Neutrophil (primary cell): ENCODE measurements around the gene NR1I3.
A peak's percentile ranks its signal among the peaks of the same experiment; 100 is the strongest.

Source experiments
- H3K27ac ChIP-seq: fragments of 200-600 bp; sonication (generic); 2 replicates; pipeline ENCODE4 v1.5.1; 2016; ENCODE audit warnings: mild to moderate bottlenecking, moderate library complexity
- H3K27me3 ChIP-seq: fragments of 200-600 bp; sonication (generic); 2 replicates; pipeline ENCODE4 v1.6.0; 2016; ENCODE audit warnings: mild to moderate bottlenecking
- H3K36me3 ChIP-seq: fragments of 200-600 bp; sonication (generic); 2 replicates; pipeline ENCODE4 v1.5.1; 2017
- H3K4me1 ChIP-seq, 2 experiments: fragments of 200-600 bp in 1 of 2; sonication (generic) in 1 of 2; 1 replicate in 1 of 2; 2 replicates in 1 of 2; pipeline versions ENCODE4 v1.5.1 to v1.6.1; 2013 to 2016; ENCODE audit warnings: low read depth in 1 of 2, low read length in 1 of 2, mild to moderate bottlenecking in 1 of 2, moderate library complexity in 1 of 2; ENCODE audit not compliant: control insufficient read depth in 1 of 2, insufficient read depth in 1 of 2
- H3K4me3 ChIP-seq, 2 experiments: fragments of 200-600 bp in 1 of 2; sonication (generic) in 1 of 2; 1 replicate in 1 of 2; 2 replicates in 1 of 2; pipeline ENCODE4 v1.5.1; 2013 to 2016; ENCODE audit warnings: low read depth in 1 of 2, low read length in 1 of 2, mild to moderate bottlenecking in 1 of 2, moderate library complexity in 1 of 2
- H3K9me3 ChIP-seq: fragments of 200-600 bp; sonication (generic); 2 replicates; pipeline ENCODE4 v1.5.1; 2016
- TF ChIP-seq, protein P1 (sequence below): fragments of 200-600 bp; sonication (generic); IDR thresholded peaks from 2 replicates; pipeline ENCODE4 v1.5.1; 2016; ENCODE audit warnings: antibody characterized with exemption

NR1I3 gene

DNA sequence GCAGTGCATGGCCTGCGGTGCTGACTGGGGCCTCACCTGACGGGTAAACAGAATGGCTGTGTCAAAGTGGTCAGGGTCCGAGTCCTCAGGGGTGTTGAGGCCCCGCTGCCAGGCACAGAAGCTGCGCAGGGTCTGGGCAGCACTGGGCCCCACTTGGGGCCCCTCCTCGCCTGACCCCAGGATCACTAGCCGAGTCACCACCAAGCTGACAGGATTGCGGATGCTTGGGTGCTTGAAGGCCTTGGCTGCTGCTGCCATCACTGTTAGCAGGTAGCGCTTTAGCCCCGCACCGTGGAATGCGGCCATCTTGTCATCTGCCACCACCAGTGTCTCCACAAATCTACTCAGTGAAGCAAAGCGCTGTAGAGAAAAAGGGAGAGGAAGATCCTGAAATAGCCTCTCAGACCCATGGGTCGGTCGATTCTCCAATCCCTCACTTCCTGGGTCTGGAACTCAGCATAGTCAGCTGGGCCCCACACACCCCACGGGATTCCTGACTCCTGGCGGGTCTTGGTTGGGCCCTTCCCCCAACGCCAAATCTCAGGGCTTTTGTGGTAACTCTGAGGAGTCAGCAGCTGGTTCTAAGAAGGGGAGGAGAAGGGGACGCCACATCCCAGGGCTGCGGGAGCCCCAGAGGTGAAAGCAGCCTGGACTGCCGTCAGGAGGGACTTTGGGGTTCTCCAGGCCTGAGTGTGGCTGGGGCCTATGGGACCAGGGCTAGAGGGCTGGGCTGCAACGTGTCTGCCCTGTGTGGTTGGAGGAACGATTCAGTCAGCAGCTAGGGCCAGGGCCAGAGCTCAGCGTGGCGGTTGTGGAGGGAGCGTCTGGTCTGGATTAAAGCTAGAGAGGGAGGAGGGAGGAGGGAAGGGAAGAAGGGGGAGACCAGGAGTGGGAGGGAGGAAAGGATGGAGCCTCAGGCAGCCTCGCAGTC lies 41.2 kb downstream of the NR1I3 start:
- H3K9me3 ChIP-seq = no peaks in the 10 kb centered on the region
- no peaks in the 10 kb centered on the region for H3K27me3 ChIP-seq
- H3K4me1 ChIP-seq = peaks cover 13 to 19% of the 10 kb centered on the region in 2 experiments
- TF ChIP-seq, protein P1, sequence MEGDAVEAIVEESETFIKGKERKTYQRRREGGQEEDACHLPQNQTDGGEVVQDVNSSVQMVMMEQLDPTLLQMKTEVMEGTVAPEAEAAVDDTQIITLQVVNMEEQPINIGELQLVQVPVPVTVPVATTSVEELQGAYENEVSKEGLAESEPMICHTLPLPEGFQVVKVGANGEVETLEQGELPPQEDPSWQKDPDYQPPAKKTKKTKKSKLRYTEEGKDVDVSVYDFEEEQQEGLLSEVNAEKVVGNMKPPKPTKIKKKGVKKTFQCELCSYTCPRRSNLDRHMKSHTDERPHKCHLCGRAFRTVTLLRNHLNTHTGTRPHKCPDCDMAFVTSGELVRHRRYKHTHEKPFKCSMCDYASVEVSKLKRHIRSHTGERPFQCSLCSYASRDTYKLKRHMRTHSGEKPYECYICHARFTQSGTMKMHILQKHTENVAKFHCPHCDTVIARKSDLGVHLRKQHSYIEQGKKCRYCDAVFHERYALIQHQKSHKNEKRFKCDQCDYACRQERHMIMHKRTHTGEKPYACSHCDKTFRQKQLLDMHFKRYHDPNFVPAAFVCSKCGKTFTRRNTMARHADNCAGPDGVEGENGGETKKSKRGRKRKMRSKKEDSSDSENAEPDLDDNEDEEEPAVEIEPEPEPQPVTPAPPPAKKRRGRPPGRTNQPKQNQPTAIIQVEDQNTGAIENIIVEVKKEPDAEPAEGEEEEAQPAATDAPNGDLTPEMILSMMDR = no peak
- no peaks in the 10 kb centered on the region for H3K36me3 ChIP-seq
- H3K4me3 ChIP-seq = no peak overlapping the region
- H3K27ac ChIP-seq = no peak overlapping the region

DNA sequence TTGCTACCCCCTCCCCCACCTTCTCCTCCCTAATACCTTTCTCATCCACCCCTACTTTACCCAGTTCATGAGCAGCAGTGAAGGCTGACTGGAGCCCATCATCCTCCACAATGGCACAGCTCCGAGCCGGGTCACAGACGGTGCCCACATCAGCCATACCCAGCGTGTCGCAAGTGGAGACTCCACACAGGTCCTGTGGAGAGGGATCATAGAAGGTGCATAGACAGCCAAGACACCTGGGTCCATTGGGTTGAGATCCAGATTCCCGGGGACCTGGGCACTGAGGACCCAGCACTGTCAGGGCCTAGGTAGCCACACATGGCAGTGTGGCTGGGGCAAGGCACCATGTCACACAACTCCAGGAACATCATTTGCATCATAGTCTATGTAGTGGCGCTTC lies 41.9 kb downstream of the NR1I3 start:
- H3K4me3 ChIP-seq = no peak overlapping the region
- peaks cover 8 to 12% of the 10 kb centered on the region in 2 experiments for H3K4me1 ChIP-seq
- no peak overlapping the region for H3K27ac ChIP-seq
- no peaks in the 10 kb centered on the region for H3K9me3 ChIP-seq
- H3K27me3 ChIP-seq = no peaks in the 10 kb centered on the region
- H3K36me3 ChIP-seq = no peaks in the 10 kb centered on the region
- TF ChIP-seq, protein P1 = no peak

DNA sequence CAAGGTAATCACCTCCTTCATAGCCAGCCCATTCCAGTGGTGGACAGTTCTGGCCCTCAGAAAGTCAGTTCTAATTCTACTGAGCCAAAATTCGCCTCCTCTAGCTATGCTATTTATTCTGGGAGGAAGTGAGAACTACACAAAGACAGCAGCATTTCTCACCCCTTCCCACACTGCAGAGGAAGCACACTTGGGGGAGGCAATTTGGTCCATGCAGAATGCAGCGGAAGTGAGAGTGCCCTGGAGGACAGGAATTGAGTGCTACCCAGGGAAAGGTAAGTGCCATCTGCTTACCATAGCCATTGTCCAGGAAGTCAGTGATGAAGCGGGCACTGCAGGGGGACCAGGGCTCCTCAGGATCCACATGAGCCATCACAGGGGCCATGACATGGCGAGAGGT lies 42.8 kb downstream of the NR1I3 start:
- no peak overlapping the region for H3K27ac ChIP-seq
- no peak overlapping the region for H3K4me3 ChIP-seq
- H3K36me3 ChIP-seq = no peaks in the 10 kb centered on the region
- TF ChIP-seq, protein P1 = no peak
- peaks cover 3 to 9% of the 10 kb centered on the region in 2 experiments for H3K4me1 ChIP-seq
- H3K9me3 ChIP-seq = no peaks in the 10 kb centered on the region
- H3K27me3 ChIP-seq = no peaks in the 10 kb centered on the region

DNA sequence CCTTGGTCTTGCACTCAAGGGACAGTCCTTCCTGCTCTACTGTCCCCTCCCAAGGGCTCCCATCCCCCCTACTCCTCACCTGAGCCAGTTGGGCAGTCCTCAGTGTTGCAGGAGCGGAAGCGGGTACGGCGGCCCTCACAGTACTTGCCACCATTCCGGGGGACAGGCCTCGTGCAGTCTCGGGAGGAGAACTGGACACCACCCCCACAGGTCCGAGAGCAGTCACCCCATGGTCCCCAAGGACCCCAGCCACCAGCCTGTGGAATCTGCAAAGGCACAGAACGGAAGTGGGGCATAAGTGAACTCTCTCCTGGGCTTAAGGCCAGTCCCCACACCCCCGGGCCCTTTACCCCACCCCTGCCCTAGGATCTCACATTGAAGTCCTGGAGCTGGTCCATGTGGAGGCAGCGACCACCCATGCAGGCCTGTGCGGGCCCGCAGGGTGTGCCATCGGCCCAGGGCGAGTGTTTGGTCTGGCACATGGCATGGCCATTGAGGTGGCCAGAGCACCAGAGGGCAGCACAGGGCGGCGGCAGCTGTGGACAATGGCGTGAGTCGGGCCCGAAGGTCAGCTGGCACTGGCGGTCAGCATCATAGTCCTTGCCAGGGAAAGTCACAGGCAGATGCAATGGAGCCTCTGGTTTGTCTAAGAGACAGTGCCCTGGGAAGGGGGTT lies 44.3 kb downstream of the NR1I3 start:
- H3K4me1 ChIP-seq = peaks cover 3 to 9% of the 10 kb centered on the region in 2 experiments
- no peaks in the 10 kb centered on the region for H3K27me3 ChIP-seq
- TF ChIP-seq, protein P1 = no peak
- H3K4me3 ChIP-seq = no peak overlapping the region
- H3K27ac ChIP-seq = no peak overlapping the region
- no peaks in the 10 kb centered on the region for H3K36me3 ChIP-seq
- no peaks in the 10 kb centered on the region for H3K9me3 ChIP-seq

DNA sequence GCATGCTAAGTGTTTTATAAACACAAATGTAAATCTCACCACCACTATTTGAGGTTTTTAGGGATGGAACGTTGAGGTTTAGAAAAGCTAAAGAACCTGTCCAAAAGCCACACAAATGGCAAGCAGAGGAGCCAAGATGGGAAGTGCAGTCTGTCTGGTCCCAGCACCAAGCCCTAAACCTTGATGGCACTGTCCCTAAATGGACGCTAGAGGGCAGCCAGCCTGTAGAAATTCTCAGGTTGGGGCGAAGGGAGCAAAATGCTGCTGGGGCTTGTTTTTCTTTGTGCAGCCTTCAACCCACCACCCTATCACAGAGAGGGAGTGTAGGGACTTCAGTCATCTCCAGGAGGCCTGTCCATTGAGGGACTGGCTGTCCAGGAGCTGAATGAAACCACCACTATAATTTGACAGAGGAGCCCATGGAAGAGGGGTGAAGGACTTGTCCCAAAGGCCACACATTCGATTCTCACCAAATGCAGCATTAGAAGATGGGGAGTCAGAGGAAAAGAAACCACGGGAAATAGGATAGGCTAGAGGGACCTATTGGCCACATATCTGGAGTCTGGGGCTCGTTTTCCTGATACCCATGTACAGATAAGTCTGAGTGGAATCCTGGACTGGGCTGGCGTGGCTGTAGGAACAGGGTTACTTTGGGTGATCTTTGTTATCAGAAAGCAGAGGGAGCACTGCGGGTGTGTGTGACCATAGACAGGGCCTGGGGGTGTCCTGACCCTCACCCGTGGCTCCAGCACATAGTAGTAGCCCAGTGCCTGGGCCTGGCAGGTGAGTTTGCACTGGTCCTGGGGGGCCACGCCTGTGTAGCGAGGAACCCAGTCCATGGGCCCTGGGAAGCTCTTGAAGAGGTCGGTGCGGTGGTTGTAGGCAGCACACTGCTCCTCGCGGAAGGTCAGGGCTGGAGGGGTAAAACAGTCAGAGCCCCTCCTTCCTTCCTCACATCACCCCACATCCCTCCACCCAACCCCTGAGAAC lies 45.2 kb downstream of the NR1I3 start:
- TF ChIP-seq, protein P1 = peak; percentile 93
- Histone ChIP-seq H3K9me3 (no peaks in the 10 kb centered on the region), H3K4me1 (peaks cover 3 to 9% of the 10 kb centered on the region in 2 experiments), H3K27ac (no peak overlapping the region), H3K36me3 (no peaks in the 10 kb centered on the region), H3K4me3 (no peak overlapping the region), H3K27me3 (no peaks in the 10 kb centered on the region)
